SK-N-SH (cell line): Measurements from ENCODE around the gene CLDN14. TPM values are rescaled to one million over a fixed set of nuclear protein-coding genes. Genes with fewer than 3 reads are reported as not detected.

Experiments used
- CTCF ChIA-PET: fragments of 300-600, 350-600 bp; formaldehyde crosslinking; extraction: SDS; loops from one replicate; lab custom pipeline; 2021; lab: Yijun Ruan, JAX
- POLR2A ChIA-PET: fragments of 350-600 bp; sonication (Branson Sonifier 250); formaldehyde crosslinking; extraction: SDS; loops from one replicate; lab custom pipeline; 2020; ENCODE audit warnings: antibody characterized with exemption, inconsistent platforms; lab: Yijun Ruan, JAX
- DNase-seq: peaks from one replicate; pipeline ENCODE4 v3.0.0; 2012
- H2AFZ ChIP-seq: fragments of 200-600 bp; sonication (generic); 2 replicates; pipeline ENCODE4 v1.8.1; 2016; ENCODE audit warnings: antibody characterized with exemption, mild to moderate bottlenecking, low read depth
- H3F3A ChIP-seq: fragments of 200-600 bp; sonication (generic); replicated peaks from 2 replicates; pipeline ENCODE3; 2016; ENCODE audit warnings: antibody characterized with exemption, mild to moderate bottlenecking; ENCODE audit not compliant: insufficient read depth
- H3K27ac ChIP-seq, 2 experiments: fragments of 200-500 bp in 1 of 2; fragments of 200-600 bp in 1 of 2; sonication (Bioruptor generic) in 1 of 2; sonication (generic), shearing (Covaris generic) in 1 of 2; 2 replicates each; pipeline versions ENCODE4 v1.5.1 to v1.6.1; 2014 to 2016; ENCODE audit warnings: low read depth in 2 of 2, inconsistent platforms in 1 of 2, low read length in 1 of 2, mild to moderate bottlenecking in 1 of 2, mixed read lengths in 1 of 2
- H3K27me3 ChIP-seq: fragments of 200-600 bp; sonication (generic), shearing (Covaris generic); 2 replicates; pipeline ENCODE4 v1.6.1; 2016; ENCODE audit warnings: mixed run types; ENCODE audit not compliant: insufficient read depth
- H3K36me3 ChIP-seq, 2 experiments: fragments of 200-500 bp in 1 of 2; fragments of 200-600 bp in 1 of 2; sonication (Bioruptor generic) in 1 of 2; sonication (generic) in 1 of 2; replicated peaks in 1 of 2; 2 replicates each; pipeline versions ENCODE3 to v1.5.1; 2014 to 2016; ENCODE audit warnings: low read length in 1 of 2, mild to moderate bottlenecking in 1 of 2; ENCODE audit not compliant: insufficient read depth in 2 of 2, control insufficient read depth in 1 of 2
- H3K4me1 ChIP-seq, 2 experiments: fragments of 200-500 bp in 1 of 2; fragments of 200-600 bp in 1 of 2; sonication (Bioruptor generic) in 1 of 2; sonication (generic), shearing (Covaris generic) in 1 of 2; 2 replicates each; pipeline versions ENCODE4 v1.5.1 to v1.6.1; 2014 to 2016; ENCODE audit warnings: low read depth in 1 of 2, low read length in 1 of 2, mixed run types in 1 of 2; ENCODE audit not compliant: insufficient read depth in 2 of 2, control insufficient read depth in 1 of 2
- H3K4me2 ChIP-seq: fragments of 200-600 bp; sonication (generic), shearing (Covaris generic); 2 replicates; pipeline ENCODE4 v1.6.1; 2017; ENCODE audit warnings: mixed run types
- H3K4me3 ChIP-seq, 2 experiments: fragments of 200-500 bp in 1 of 2; fragments of 200-600 bp in 1 of 2; sonication (Bioruptor generic) in 1 of 2; sonication (generic), shearing (Covaris generic) in 1 of 2; 2 replicates each; pipeline versions ENCODE4 v1.5.1 to v1.8.1; 2014 to 2016; ENCODE audit warnings: low read depth in 2 of 2, inconsistent platforms in 1 of 2, low read length in 1 of 2, mild to moderate bottlenecking in 1 of 2, mixed read lengths in 1 of 2, moderate library complexity in 1 of 2
- H3K79me2 ChIP-seq: fragments of 200-600 bp; sonication (generic); 2 replicates; pipeline ENCODE4 v1.8.1; 2017; ENCODE audit warnings: mild to moderate bottlenecking; ENCODE audit not compliant: insufficient read depth
- H3K9ac ChIP-seq: fragments of 200-600 bp; sonication (generic); 2 replicates; pipeline ENCODE4 v1.6.1; 2017; ENCODE audit warnings: mixed run types
- H3K9me2 ChIP-seq: fragments of 200-600 bp; sonication (generic); 2 replicates; pipeline ENCODE4 v1.6.1; 2017; ENCODE audit warnings: mixed run types
- H3K9me3 ChIP-seq: fragments of 200-600 bp; sonication (generic); 2 replicates; pipeline ENCODE4 v1.6.1; 2017; ENCODE audit warnings: mixed run types, mild to moderate bottlenecking, moderate library complexity
- H4K20me1 ChIP-seq: fragments of 200-600 bp; sonication (generic); 2 replicates; pipeline ENCODE4 v1.6.1; 2017; ENCODE audit warnings: mild to moderate bottlenecking, mixed run types; ENCODE audit not compliant: insufficient read depth
- CHD2 ChIP-seq: fragments of 150-350 bp; IDR thresholded peaks from 2 replicates; pipeline ENCODE4 v1.6.1; 2018; ENCODE audit warnings: low read length; ENCODE audit not compliant: partially characterized antibody
- EP300 ChIP-seq, 2 experiments: IDR thresholded peaks; 2 replicates each; pipeline versions ENCODE4 v1.4.0 to v1.6.1; 2012; ENCODE audit warnings: borderline replicate concordance in 1 of 2, low read depth in 1 of 2, low read length in 1 of 2
- FOXM1 ChIP-seq: IDR thresholded peaks from 2 replicates; pipeline ENCODE4 v1.4.0; 2012; ENCODE audit warnings: low read depth, mild to moderate bottlenecking
- GABPA ChIP-seq: IDR thresholded peaks from 2 replicates; pipeline ENCODE4 v1.4.0; 2012; ENCODE audit warnings: low read depth, mild to moderate bottlenecking
- GATA2 ChIP-seq: sonication (generic); formaldehyde crosslinking; IDR thresholded peaks from 2 replicates; pipeline ENCODE4 v1.5.0; 2020; ENCODE audit warnings: mild to moderate bottlenecking, missing genetic modification reagents
- JUND ChIP-seq: IDR thresholded peaks from 2 replicates; pipeline ENCODE4 v1.4.0; 2012
- MEF2A ChIP-seq: IDR thresholded peaks from 2 replicates; pipeline ENCODE4 v1.4.0; 2012; ENCODE audit warnings: low read depth, borderline replicate concordance
- MXI1 ChIP-seq: IDR thresholded peaks from 2 replicates; pipeline ENCODE4 v1.6.1; 2012; ENCODE audit warnings: mild to moderate bottlenecking, low read depth, low read length, improper control_type of control experiment
- NFIC ChIP-seq: IDR thresholded peaks from 2 replicates; pipeline ENCODE4 v1.4.0; 2012; ENCODE audit warnings: borderline replicate concordance
- PBX3 ChIP-seq: IDR thresholded peaks from 2 replicates; pipeline ENCODE4; 2012
- RAD21 ChIP-seq: IDR thresholded peaks from 2 replicates; pipeline ENCODE4 v1.6.1; 2012; ENCODE audit warnings: mild to moderate bottlenecking, low read length
- RCOR1 ChIP-seq: fragments of 150-350 bp; IDR thresholded peaks from 2 replicates; pipeline ENCODE4 v1.6.1; 2017; ENCODE audit warnings: antibody characterized with exemption, low read length
- RFX5 ChIP-seq: IDR thresholded peaks from 2 replicates; pipeline ENCODE4 v1.6.1; 2012; ENCODE audit warnings: mild to moderate bottlenecking, improper control_type of control experiment, low read length
- SIN3A ChIP-seq: IDR thresholded peaks from 2 replicates; pipeline ENCODE4 v1.6.1; 2012; ENCODE audit warnings: low read depth, mild to moderate bottlenecking, low read length, moderate library complexity, borderline replicate concordance
- SMC3 ChIP-seq: IDR thresholded peaks from 2 replicates; pipeline ENCODE4 v1.6.1; 2012; ENCODE audit warnings: low read depth, low read length, improper control_type of control experiment
- TCF12 ChIP-seq: IDR thresholded peaks from 2 replicates; pipeline ENCODE4 v1.4.0; 2012
- TEAD4 ChIP-seq: IDR thresholded peaks from 2 replicates; pipeline ENCODE4 v1.4.0; 2012; ENCODE audit warnings: mild to moderate bottlenecking, borderline replicate concordance; ENCODE audit not compliant: insufficient read depth
- USF1 ChIP-seq: IDR thresholded peaks from 2 replicates; pipeline ENCODE4 v1.4.0; 2012; ENCODE audit warnings: low read depth, borderline replicate concordance
- USF2 ChIP-seq: fragments of 150-350 bp; IDR thresholded peaks from 2 replicates; pipeline ENCODE4 v1.6.1; 2017; ENCODE audit warnings: antibody characterized with exemption, low read length, low read depth, borderline replicate concordance
- ZBTB33 ChIP-seq: IDR thresholded peaks from 2 replicates; pipeline ENCODE4 v1.4.0; 2012; ENCODE audit warnings: low read depth, borderline replicate concordance
- WGBS: methylation state at CpG from one replicate; pipeline ENCODE4 v1.1.6; 2017; ENCODE audit warnings: low lambda C conversion rate; 5-methylcytosine and 5-hydroxymethylcytosine counted together
- polyA plus RNA-seq, 3 experiments: library from polyadenylated mRNA; depleted of rRNA; stranded (reverse); fragments of >200 nt; gene quantifications; 2 replicates each; pipeline ENCODE4 v1.2.3, GENCODE V29; 2012

Gene CLDN14
- polyA plus RNA-seq, 1 of the 3 experiments (the other 2 are of a cell fraction) = not detected

- H3K9me2 ChIP-seq = no peaks in the 10 kb centered on the region
- H4K20me1 ChIP-seq = no peaks in the 10 kb centered on the region
- no peak overlapping the region for H3K4me2 ChIP-seq
- no peak overlapping the region for H3K9ac ChIP-seq
- peaks cover 0 to 4% of the 10 kb centered on the region in 2 experiments for H3K36me3 ChIP-seq
- no peaks in the 10 kb centered on the region for H3F3A ChIP-seq
- POLR2A ChIA-PET = no interaction called here
- no peak for TF ChIP-seq RCOR1
- no peak for TF ChIP-seq CHD2
- TF ChIP-seq FOXM1 = no peak
- TF ChIP-seq MXI1 = no peak
- TF ChIP-seq RAD21 = no peak
- no peak for TF ChIP-seq RFX5
- no peak for TF ChIP-seq TCF12
- no peak for TF ChIP-seq JUND
- no peak for TF ChIP-seq SMC3
- TF ChIP-seq USF1 = no peak
- TF ChIP-seq ZBTB33 = no peak
- TF ChIP-seq TEAD4 = no peak
- no peak overlapping the region for H3K27ac ChIP-seq
- H3K79me2 ChIP-seq = no peaks in the 10 kb centered on the region
- H2AFZ ChIP-seq = no peak overlapping the region
- peaks cover 0 to 10% of the 10 kb centered on the region in 2 experiments; a peak in 2 of 4 replicates for H3K4me1 ChIP-seq
- no peak for DNase-seq
- H3K27me3 ChIP-seq = no peaks in the 10 kb centered on the region
- CTCF ChIA-PET = no interaction called here
- H3K9me3 ChIP-seq = no peaks in the 10 kb centered on the region
- WGBS = 60% methylated on average over 4 of the region's 4 CpGs
- H3K4me3 ChIP-seq = no peak overlapping the region
Measured at GRCh38 chr21:36454093-36454531, 25.8 kb downstream of the CLDN14 start.

GRCh38 chr21:36452281-36452825 lies 27.6 kb downstream of the CLDN14 start:
- no peaks in the 10 kb centered on the region for H3K27me3 ChIP-seq
- no peaks in the 10 kb centered on the region for H3K9me2 ChIP-seq
- H3K36me3 ChIP-seq = peaks cover 0 to 1% of the 10 kb centered on the region in 2 experiments
- H3F3A ChIP-seq = no peaks in the 10 kb centered on the region
- H3K4me3 ChIP-seq = no peak overlapping the region
- ChIA-PET POLR2A (no interaction called here), CTCF (no interaction called here)
- no peak overlapping the region for H2AFZ ChIP-seq
- H4K20me1 ChIP-seq = no peaks in the 10 kb centered on the region
- peaks cover 0 to 10% of the 10 kb centered on the region in 2 experiments; a peak in 2 of 4 replicates for H3K4me1 ChIP-seq
- no peak overlapping the region for H3K27ac ChIP-seq
- 91% methylated on average over 6 of the region's 6 CpGs for WGBS
- H3K79me2 ChIP-seq = no peaks in the 10 kb centered on the region
- H3K9ac ChIP-seq = no peak overlapping the region
- H3K9me3 ChIP-seq = no peaks in the 10 kb centered on the region
- DNase-seq = no peak
- no peak overlapping the region for H3K4me2 ChIP-seq
- TF ChIP-seq NFIC = no peak
- no peak for TF ChIP-seq PBX3
- TF ChIP-seq SIN3A = no peak
- TF ChIP-seq USF2 = no peak
- no peak for TF ChIP-seq FOXM1
- TF ChIP-seq RAD21 = no peak
- no peak for TF ChIP-seq GATA2 (CRISPR knock-in tag)
- TF ChIP-seq EP300 (IDR thresholded peaks at IDR 0.05; ENCODE audit: borderline replicate concordance in 1 of 2, low read depth in 1 of 2, low read length in 1 of 2) = no peak
- TF ChIP-seq TEAD4 = no peak
- TF ChIP-seq MXI1 = no peak
- no peak for TF ChIP-seq GABPA
- TF ChIP-seq ZBTB33 = no peak
- TF ChIP-seq MEF2A = no peak
